Stimulated activated naive B cell treated with anti-CD40 and anti-IgM and Interleukin-4, amounts not matched to agents 10 μg/mL and 1 μg/mL and 100 μg/mL, for 72 hours (primary cell): ENCODE results near the gene MED27.

Experiments used
- ATAC-seq, 2 donors: fragments of 150-1000 bp; cut with Tn5 transposase; replicated peaks; 2 replicates each; pipeline ENCODE4 v1.10.0; 2021; ENCODE audit warnings: moderate library complexity in 1 of 2
- DNase-seq: peaks from one replicate; pipeline ENCODE4 v3.0.0; 2021
- H3K27ac Mint-ChIP-seq: one replicate; pipeline ENCODE4 v1.8.0; 2022; ENCODE audit warnings: mild to moderate bottlenecking, mixed read lengths
- H3K27me3 Mint-ChIP-seq, 2 donors: one replicate each; pipeline ENCODE4 v1.8.0; 2022; ENCODE audit warnings: mixed read lengths in 2 of 2
- H3K36me3 Mint-ChIP-seq, 2 donors: one replicate each; pipeline ENCODE4 v1.8.0; 2022; ENCODE audit warnings: mixed read lengths in 2 of 2, mild to moderate bottlenecking in 1 of 2
- H3K4me1 Mint-ChIP-seq, 2 donors: one replicate each; pipeline ENCODE4 v1.8.0; 2022; ENCODE audit warnings: mixed read lengths in 2 of 2, mild to moderate bottlenecking in 1 of 2
- H3K4me3 Mint-ChIP-seq, 2 donors: one replicate each; pipeline ENCODE4 v1.8.0; 2022; ENCODE audit warnings: mild to moderate bottlenecking in 2 of 2, mixed read lengths in 2 of 2, moderate library complexity in 1 of 2
- H3K9me3 Mint-ChIP-seq, 2 donors: one replicate each; pipeline ENCODE4 v1.8.0; 2022; ENCODE audit warnings: mixed read lengths in 2 of 2, mild to moderate bottlenecking in 1 of 2

The MED27 gene

DNA sequence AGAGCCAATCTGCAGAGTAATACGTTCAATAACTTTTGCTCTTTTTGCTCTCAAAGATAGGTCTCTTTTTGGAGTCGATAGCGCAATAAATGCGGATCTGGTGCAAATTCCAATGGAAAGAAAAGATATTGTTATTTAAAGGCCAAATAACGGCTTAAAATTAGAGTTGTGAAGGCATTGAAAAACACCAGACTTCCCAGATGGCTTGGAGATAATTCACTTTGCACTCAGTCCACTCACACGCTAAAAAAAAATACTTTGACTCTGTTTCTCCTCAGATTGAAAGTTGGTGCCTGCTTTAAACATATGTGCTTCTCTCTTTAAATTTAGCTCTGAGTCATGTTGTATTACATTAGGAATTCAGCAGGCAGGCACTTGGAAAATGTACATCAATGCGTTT is 19.5 kb upstream of the MED27 start:
- no peaks in the 10 kb centered on the region for H3K4me1 Mint-ChIP-seq
- no peak overlapping the region for H3K27ac Mint-ChIP-seq
- H3K36me3 Mint-ChIP-seq = peaks cover 0 to 2% of the 10 kb centered on the region in 2 donors
- no peaks in the 10 kb centered on the region for H3K9me3 Mint-ChIP-seq
- ATAC-seq (no peak), DNase-seq (no peak)
- no peak overlapping the region for H3K4me3 Mint-ChIP-seq
- H3K27me3 Mint-ChIP-seq = peaks cover 50 to 61% of the 10 kb centered on the region in 2 donors

DNA sequence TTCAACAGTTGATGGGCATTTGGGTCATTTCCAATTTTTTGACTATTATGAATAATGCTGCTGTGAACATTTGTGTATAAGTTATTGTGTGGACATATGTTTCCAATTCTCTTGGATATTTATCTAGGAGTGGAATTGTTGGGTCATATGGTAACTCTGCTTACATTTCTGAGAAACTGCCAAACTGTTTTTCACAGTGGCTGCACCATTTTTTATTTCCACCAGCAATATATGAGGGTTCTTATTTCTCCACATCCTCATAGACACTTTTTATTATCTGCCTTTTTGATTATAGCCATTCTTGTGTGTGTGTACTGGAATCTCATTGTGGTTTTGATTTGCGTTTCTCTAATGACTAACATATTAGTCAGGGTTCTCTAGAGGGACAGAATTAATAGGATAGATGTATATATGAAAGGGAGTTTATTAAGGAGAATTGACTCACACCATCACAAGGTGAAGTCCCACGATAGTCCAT is 14.7 kb upstream of the MED27 start:
- DNase-seq (no peak), ATAC-seq (no peak)
- Mint-ChIP-seq H3K27ac (no peak overlapping the region), H3K4me1 (no peaks in the 10 kb centered on the region), H3K36me3 (no peaks in the 10 kb centered on the region), H3K27me3 (peaks cover 44 to 75% of the 10 kb centered on the region in 2 donors), H3K9me3 (peaks cover 0 to 3% of the 10 kb centered on the region in 2 donors), H3K4me3 (no peak overlapping the region)

- no peak overlapping the region for H3K4me3 Mint-ChIP-seq
- H3K27ac Mint-ChIP-seq = no peak overlapping the region
- DNase-seq (no peak), ATAC-seq (no peak)
- no peaks in the 10 kb centered on the region for H3K36me3 Mint-ChIP-seq
- no peaks in the 10 kb centered on the region for H3K4me1 Mint-ChIP-seq
- H3K27me3 Mint-ChIP-seq = peaks cover 22 to 53% of the 10 kb centered on the region in 2 donors
- H3K9me3 Mint-ChIP-seq = peaks cover 0 to 3% of the 10 kb centered on the region in 2 donors
These were observed 11.1 kb upstream of the MED27 start for GRCh38 chr9:132090771-132091170.

DNA sequence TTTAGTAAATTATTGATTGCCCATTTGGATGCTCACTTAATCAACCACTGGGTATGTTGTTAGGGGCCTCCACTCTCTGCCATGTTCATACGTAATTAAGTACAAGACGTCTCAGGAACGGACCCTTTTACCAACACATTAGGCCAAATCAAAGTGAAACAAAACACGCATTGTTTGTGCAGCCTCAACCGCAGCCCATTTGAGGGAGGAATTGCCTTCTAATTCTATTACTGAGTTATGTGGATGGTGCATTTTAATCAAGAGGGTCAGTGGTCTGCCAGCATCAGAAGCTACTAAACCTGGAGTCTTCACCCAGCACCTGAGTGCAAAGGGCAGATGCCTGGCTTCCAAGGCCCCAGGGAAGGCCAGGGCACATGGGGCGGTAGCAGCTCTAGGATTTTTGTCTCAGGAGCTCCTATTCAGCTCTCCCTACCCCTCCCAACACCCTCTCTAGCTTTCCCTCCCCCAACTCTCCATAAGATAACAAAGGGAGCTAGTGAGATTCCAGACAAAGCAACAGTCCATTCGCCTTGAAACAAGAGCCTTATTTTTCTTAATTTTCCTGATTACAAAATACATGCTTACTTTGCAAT is 7.9 kb upstream of the MED27 start:
- ATAC-seq = no peak
- peaks cover 0 to 3% of the 10 kb centered on the region in 2 donors for H3K9me3 Mint-ChIP-seq
- DNase-seq = no peak
- H3K4me1 Mint-ChIP-seq = no peaks in the 10 kb centered on the region
- no peak overlapping the region for H3K4me3 Mint-ChIP-seq
- no peak overlapping the region for H3K27ac Mint-ChIP-seq
- H3K27me3 Mint-ChIP-seq = peaks cover 20 to 44% of the 10 kb centered on the region in 2 donors
- no peaks in the 10 kb centered on the region for H3K36me3 Mint-ChIP-seq

- ATAC-seq (no peak), DNase-seq (no peak)
- Mint-ChIP-seq H3K4me3 (no peak overlapping the region), H3K27ac (no peak overlapping the region), H3K36me3 (peaks cover 0 to 15% of the 10 kb centered on the region in 2 donors), H3K9me3 (no peaks in the 10 kb centered on the region), H3K27me3 (peaks cover 21 to 28% of the 10 kb centered on the region in 2 donors), H3K4me1 (peaks cover 14 to 28% of the 10 kb centered on the region in 2 donors)
These were observed 2.5 kb upstream of the MED27 start for GRCh38 chr9:132082188-132082587.

DNA sequence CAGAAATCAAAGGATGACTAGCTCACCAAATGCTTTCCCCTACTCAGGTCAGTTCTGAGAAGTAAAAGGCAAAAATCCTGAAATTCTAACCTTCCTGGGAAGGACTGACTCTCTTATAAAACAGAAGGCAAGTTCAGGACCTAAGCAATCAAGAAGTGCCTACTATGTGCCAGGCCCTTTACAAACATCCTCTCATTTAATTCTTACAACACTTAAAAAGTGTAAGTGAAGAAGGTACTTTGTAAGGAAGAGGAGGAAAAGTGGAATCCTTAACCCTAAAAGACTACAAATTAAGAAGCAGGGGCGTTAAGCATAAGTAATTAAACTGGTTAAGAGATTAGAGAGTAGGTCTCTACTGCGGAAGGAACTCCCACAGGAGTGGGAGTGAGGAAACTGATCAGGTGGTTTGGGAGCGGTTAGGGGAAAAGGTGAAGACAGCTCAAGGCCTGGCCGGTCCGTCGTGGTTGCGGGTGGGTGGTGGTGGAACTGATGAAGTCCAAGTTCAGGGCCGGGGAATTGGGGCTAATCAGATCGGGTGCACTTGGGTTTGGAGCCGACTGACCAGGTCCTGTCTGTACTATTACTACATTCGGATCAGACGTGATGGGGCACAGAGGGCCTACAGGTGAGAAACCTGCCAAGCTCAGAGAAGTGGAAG is 839 bp downstream of the MED27 start:
- DNase-seq = no peak
- Mint-ChIP-seq H3K27ac (peak overlapping the region; percentile 96), H3K36me3 (peaks cover 7 to 27% of the 10 kb centered on the region in 2 donors), H3K9me3 (no peaks in the 10 kb centered on the region), H3K4me3 (peak overlapping the region; percentile 91 to 98), H3K27me3 (peaks cover 7 to 8% of the 10 kb centered on the region in 2 donors), H3K4me1 (peaks cover 19 to 40% of the 10 kb centered on the region in 2 donors)
- peak in 1 of 2 donors; percentile 12 for ATAC-seq

DNA sequence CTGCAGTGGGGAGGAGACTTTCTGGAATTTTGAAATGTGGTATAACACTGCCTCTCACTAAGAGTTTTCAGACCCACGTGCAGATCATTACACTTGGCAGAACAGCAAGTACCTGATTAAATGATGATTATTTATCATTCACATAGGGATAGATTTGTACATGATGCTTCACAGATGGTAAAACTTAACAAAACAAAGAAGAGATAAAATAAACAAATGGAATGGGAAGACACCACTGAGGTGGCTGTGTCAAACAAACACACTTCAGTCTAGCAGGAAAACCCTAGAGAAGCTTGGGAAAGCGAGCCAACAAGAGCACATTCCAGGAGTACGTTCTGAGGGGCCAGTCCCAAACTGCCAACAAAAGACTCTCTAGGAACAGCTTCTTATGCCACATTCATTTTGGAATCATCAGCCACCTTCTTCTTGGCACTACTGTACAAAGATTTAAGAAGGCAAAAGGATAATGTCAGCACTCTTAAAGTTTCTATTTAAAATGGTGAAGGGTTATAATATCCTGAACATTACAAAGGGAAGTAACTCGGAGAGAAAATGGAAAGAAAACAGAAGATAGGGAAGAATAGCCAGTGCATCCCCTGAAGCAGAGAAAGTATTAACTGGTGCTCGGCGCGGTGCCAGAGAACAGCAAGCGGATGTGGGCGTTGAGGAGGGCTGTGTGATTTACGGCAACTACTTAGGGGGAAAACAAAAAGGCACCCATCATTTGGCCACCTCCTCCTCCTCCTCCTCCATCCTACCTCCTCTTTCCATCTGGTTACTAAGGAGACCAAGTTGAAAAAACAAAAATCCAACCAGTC is 1.6 kb downstream of the MED27 start:
- H3K4me1 Mint-ChIP-seq = peaks cover 19 to 45% of the 10 kb centered on the region in 2 donors
- H3K4me3 Mint-ChIP-seq = peak overlapping the region; percentile 91 to 98
- ATAC-seq = no peak

GRCh38 chr9:132075853-132076252 is 3.8 kb downstream of the MED27 start:
- no peak for ATAC-seq
- H3K9me3 Mint-ChIP-seq = no peaks in the 10 kb centered on the region
- DNase-seq = no peak
- H3K27me3 Mint-ChIP-seq = no peaks in the 10 kb centered on the region
- peaks cover 31 to 58% of the 10 kb centered on the region in 2 donors for H3K4me1 Mint-ChIP-seq
- H3K27ac Mint-ChIP-seq = no peak overlapping the region
- H3K36me3 Mint-ChIP-seq = peaks cover 13 to 51% of the 10 kb centered on the region in 2 donors
- H3K4me3 Mint-ChIP-seq = no peak overlapping the region

More for the DNA sequence above, 1.6 kb downstream of the MED27 start:
- DNase-seq = no peak
- H3K27ac Mint-ChIP-seq = no peak overlapping the region
- H3K36me3 Mint-ChIP-seq = peaks cover 7 to 31% of the 10 kb centered on the region in 2 donors
- H3K27me3 Mint-ChIP-seq = peaks cover 7 to 8% of the 10 kb centered on the region in 2 donors
- no peaks in the 10 kb centered on the region for H3K9me3 Mint-ChIP-seq

- Mint-ChIP-seq H3K27me3 (no peaks in the 10 kb centered on the region), H3K36me3 (peaks cover 13 to 55% of the 10 kb centered on the region in 2 donors), H3K27ac (no peak overlapping the region), H3K4me3 (no peak overlapping the region), H3K4me1 (peaks cover 29 to 51% of the 10 kb centered on the region in 2 donors), H3K9me3 (no peaks in the 10 kb centered on the region)
- no peak for DNase-seq
- no peak for ATAC-seq
These were observed 4.9 kb downstream of the MED27 start for GRCh38 chr9:132074736-132075135.

DNA sequence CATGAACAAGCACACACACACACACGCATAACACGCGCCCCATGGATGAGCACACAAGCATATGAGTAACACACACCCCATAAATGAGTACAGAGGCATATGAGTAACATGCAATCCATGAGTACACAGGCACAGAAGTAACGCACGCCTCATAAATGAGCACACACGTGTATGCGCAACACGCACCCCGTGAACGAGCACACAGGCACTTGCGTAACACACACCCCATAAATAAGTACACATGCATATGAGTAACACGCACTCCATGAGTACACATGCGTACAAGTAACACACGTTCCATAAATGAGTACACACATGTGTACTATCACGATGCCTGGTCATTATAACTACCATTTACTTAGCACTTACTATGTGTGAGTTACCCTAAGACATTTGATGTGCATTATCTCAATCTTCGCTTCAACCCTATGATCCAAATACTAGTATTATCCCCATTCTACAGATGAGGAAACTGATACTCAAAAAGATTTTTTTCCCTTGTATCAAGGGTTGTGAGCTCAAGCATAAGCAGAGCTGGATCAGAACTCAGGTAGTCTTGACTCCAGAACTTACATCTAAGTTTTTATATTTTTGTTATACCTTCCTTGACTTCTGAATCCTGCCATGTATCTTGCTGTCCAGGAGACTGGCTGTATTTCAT is 7.7 kb downstream of the MED27 start:
- H3K4me1 Mint-ChIP-seq = peaks cover 27 to 36% of the 10 kb centered on the region in 2 donors
- H3K9me3 Mint-ChIP-seq = no peaks in the 10 kb centered on the region
- no peak overlapping the region for H3K27ac Mint-ChIP-seq
- peaks cover 25 to 54% of the 10 kb centered on the region in 2 donors for H3K36me3 Mint-ChIP-seq
- ATAC-seq (no peak), DNase-seq (no peak)
- no peak overlapping the region for H3K4me3 Mint-ChIP-seq
- no peaks in the 10 kb centered on the region for H3K27me3 Mint-ChIP-seq

DNA sequence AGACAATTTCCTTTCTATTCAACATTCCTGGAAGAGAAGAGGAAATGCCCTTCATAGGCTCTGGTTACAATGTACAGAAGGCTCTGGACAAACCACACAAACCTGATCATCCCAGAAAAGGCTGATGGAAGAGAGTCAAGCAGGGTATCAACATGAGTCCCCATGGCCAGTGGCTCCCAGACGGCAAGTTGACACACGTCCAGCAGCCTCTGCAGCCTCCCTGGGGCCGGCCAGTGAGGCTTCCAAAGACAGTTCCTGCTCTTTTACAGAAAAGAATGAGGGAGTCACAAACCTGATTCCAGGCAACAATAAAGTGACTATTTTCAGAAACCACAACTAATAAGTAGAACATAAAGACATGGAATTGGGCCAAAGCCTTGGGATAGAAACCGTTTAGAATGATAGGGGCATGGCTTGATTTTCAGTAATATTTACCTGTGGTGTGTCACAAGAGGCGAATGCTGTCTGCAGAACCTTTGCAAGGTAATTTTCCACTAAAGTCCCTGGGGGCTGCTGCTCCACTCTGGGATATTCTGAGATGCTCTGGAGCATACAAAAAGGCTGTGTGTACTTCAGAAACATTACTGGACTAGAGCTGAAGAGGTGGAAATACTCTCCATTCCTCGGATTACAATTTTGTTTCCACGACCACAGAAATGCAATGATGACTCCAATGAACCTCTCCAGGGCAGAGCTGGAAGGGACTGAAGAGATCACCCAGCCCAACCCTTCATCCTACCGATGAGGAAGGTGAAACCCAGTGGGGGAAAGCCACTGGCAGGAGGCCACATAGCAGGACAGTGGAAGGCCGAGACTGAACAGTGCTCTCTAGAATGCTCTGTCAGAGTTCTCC is 10.4 kb downstream of the MED27 start:
- ATAC-seq (no peak), DNase-seq (no peak)
- peaks cover 22 to 34% of the 10 kb centered on the region in 2 donors for H3K4me1 Mint-ChIP-seq
- H3K27ac Mint-ChIP-seq = no peak overlapping the region
- no peaks in the 10 kb centered on the region for H3K9me3 Mint-ChIP-seq
- H3K27me3 Mint-ChIP-seq = no peaks in the 10 kb centered on the region
- no peak overlapping the region for H3K4me3 Mint-ChIP-seq
- H3K36me3 Mint-ChIP-seq = peaks cover 19 to 58% of the 10 kb centered on the region in 2 donors

- H3K36me3 Mint-ChIP-seq = peaks cover 23 to 64% of the 10 kb centered on the region in 2 donors
- ATAC-seq = no peak
- peaks cover 25 to 34% of the 10 kb centered on the region in 2 donors for H3K4me1 Mint-ChIP-seq
- H3K27me3 Mint-ChIP-seq = no peaks in the 10 kb centered on the region
- H3K27ac Mint-ChIP-seq = peak overlapping the region; percentile 48
- DNase-seq = no peak
- H3K9me3 Mint-ChIP-seq = no peaks in the 10 kb centered on the region
- no peak overlapping the region for H3K4me3 Mint-ChIP-seq
These were observed 11.1 kb downstream of the MED27 start for GRCh38 chr9:132068605-132069004.

GRCh38 chr9:132066511-132066910 is 13.2 kb downstream of the MED27 start:
- H3K9me3 Mint-ChIP-seq = no peaks in the 10 kb centered on the region
- DNase-seq (no peak), ATAC-seq (no peak)
- H3K27ac Mint-ChIP-seq = no peak overlapping the region
- H3K4me3 Mint-ChIP-seq = no peak overlapping the region
- peaks cover 22 to 23% of the 10 kb centered on the region in 2 donors for H3K4me1 Mint-ChIP-seq
- no peaks in the 10 kb centered on the region for H3K27me3 Mint-ChIP-seq
- H3K36me3 Mint-ChIP-seq = peaks cover 21 to 53% of the 10 kb centered on the region in 2 donors
